Smooth muscle cell (in vitro differentiated cells): ENCODE data around the gene POLR1F. TPM values are rescaled to one million over a fixed set of nuclear protein-coding genes. Genes with fewer than 3 reads are reported as not detected.

Source experiments
- DNase-seq: peaks from one replicate; lab custom pipeline; 2025; ENCODE audit not compliant: unreplicated experiment; lab: John Stamatoyannopoulos, UW
- H2AFZ ChIP-seq: fragments of 200-600 bp; sonication (generic); 2 replicates; pipeline ENCODE4 v1.6.0; 2016; ENCODE audit warnings: antibody characterized with exemption, low read depth, mild to moderate bottlenecking
- H3F3A ChIP-seq: fragments of 200-600 bp; sonication (generic); 2 replicates; pipeline ENCODE4 v1.6.0; 2017; ENCODE audit warnings: antibody characterized with exemption, low read depth
- H3K27ac ChIP-seq: fragments of 200-600 bp; sonication (generic); 2 replicates; pipeline ENCODE4 v1.5.1; 2016; ENCODE audit warnings: low read depth, mild to moderate bottlenecking
- H3K27me3 ChIP-seq: fragments of 200-600 bp; sonication (generic); 2 replicates; pipeline ENCODE4 v1.6.1; 2016; ENCODE audit warnings: low read depth, mild to moderate bottlenecking
- H3K36me3 ChIP-seq: fragments of 200-600 bp; sonication (generic); 2 replicates; pipeline ENCODE4 v1.5.1; 2016; ENCODE audit warnings: low read depth
- H3K4me1 ChIP-seq: fragments of 200-600 bp; sonication (generic); 2 replicates; pipeline ENCODE4 v1.5.1; 2016; ENCODE audit warnings: low read depth
- H3K4me2 ChIP-seq: fragments of 200-600 bp; sonication (generic); 2 replicates; pipeline ENCODE4 v1.6.0; 2016; ENCODE audit warnings: mild to moderate bottlenecking
- H3K4me3 ChIP-seq: fragments of 200-600 bp; sonication (generic); 2 replicates; pipeline ENCODE4 v1.5.1; 2016; ENCODE audit warnings: mild to moderate bottlenecking
- H3K79me2 ChIP-seq: fragments of 200-600 bp; sonication (generic); 2 replicates; pipeline ENCODE4 v1.6.0; 2016; ENCODE audit warnings: low read depth, mild to moderate bottlenecking
- H3K9ac ChIP-seq: fragments of 200-600 bp; sonication (generic); 2 replicates; pipeline ENCODE4 v1.6.0; 2016; ENCODE audit warnings: low read depth
- H3K9me3 ChIP-seq: fragments of 200-600 bp; sonication (generic); replicated peaks from 2 replicates; pipeline ENCODE4 v1.5.1; 2016; ENCODE audit warnings: low read depth
- H4K20me1 ChIP-seq: fragments of 200-600 bp; sonication (generic); 2 replicates; pipeline ENCODE4 v1.6.0; 2016; ENCODE audit warnings: low read depth
- WGBS: methylation state at CpG from one replicate; pipeline ENCODE4 v1.1.7; 2016; ENCODE audit warnings: low lambda C conversion rate; 5-methylcytosine and 5-hydroxymethylcytosine counted together
- polyA plus RNA-seq: library from polyadenylated mRNA; unstranded; fragments of >200 nt; fragmentation: Nextera tagmentation; extraction: Ambion mirVana; gene quantifications from 2 replicates; pipeline ENCODE4 v1.2.1, GENCODE V29; 2016
- total RNA-seq: library from RNA; depleted of rRNA; stranded (reverse); fragments of >200 nt; gene quantifications from 2 replicates; pipeline ENCODE4 v1.2.3, GENCODE V29; 2014
- TF ChIP-seq, protein P1 (sequence below): fragments of 200-600 bp; sonication (generic); IDR thresholded peaks from 2 replicates; pipeline ENCODE4 v1.5.1; 2017; ENCODE audit warnings: borderline replicate concordance, mild to moderate bottlenecking, antibody characterized with exemption; ENCODE audit not compliant: insufficient read depth, poor library complexity, severe bottlenecking

The POLR1F gene
- 18.0 and 19.1 TPM in 2 replicates for total RNA-seq
- polyA plus RNA-seq = 17.0 and 20.8 TPM in 2 replicates

DNA sequence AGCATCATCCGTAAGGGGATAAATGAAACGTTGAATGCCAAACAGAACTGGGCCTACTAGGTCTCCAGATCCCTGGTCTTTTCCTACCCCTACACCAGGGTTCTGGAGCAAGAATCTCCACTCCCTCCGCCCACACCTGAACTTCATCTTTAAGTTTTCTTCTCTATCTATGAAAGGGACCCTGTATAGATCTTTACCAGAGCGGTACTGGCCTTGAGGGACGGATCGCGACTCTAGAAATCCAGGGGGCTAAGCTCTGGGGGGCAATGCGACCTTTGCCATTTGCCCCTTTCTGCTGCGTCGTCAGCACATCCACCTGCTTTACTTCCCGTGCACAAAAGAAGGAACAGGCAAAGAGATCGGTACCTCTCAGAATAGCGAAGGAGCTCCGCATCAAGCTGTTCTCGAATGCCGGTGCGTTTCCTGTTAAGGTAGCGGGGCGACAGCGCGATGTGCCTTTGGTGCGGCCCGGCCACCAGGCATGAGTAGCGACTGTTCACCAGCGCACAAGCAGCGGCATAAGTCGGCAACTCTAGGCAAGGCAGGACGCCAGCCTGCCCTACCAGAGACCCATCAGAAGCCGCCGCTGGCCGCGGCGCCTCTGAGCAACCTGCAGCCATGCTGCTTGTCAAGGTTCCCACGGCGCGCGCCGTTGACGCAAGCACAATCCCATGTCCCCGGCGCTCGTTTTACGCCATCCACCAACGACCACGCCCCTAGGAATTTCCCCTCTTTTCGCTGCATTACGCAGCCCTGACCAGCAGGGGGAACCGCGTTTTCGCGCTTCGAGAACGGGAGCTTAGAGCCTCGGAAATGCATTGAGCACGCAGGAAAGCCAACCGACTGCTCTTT lies at the start of gene POLR1F:
POLR1F (minus strand) TSS at position 641 of the 852 bp plus-strand sequence; CDS start at position 620, 21 bp downstream.
- Histone ChIP-seq H4K20me1 (no peaks in the 10 kb centered on the region), H3F3A (no peaks in the 10 kb centered on the region), H3K36me3 (peaks cover 3% of the 10 kb centered on the region), H3K79me2 (peaks cover 45% of the 10 kb centered on the region), H3K9ac (peak within 1 kb of the TSS; percentile 81), H3K27me3 (no peaks in the 10 kb centered on the region), H3K9me3 (no peaks in the 10 kb centered on the region), H3K4me3 (peak within 1 kb of the TSS; percentile 83), H3K4me1 (peaks cover 12% of the 10 kb centered on the region), H3K27ac (no peak within 1 kb of the TSS), H3K4me2 (peak within 1 kb of the TSS; percentile 95), H2AFZ (peak within 1 kb of the TSS; percentile 72)
- WGBS = 1% methylated on average over 56 of the region's 56 CpGs
- DNase-seq = peak; percentile 84
- TF ChIP-seq, protein P1, sequence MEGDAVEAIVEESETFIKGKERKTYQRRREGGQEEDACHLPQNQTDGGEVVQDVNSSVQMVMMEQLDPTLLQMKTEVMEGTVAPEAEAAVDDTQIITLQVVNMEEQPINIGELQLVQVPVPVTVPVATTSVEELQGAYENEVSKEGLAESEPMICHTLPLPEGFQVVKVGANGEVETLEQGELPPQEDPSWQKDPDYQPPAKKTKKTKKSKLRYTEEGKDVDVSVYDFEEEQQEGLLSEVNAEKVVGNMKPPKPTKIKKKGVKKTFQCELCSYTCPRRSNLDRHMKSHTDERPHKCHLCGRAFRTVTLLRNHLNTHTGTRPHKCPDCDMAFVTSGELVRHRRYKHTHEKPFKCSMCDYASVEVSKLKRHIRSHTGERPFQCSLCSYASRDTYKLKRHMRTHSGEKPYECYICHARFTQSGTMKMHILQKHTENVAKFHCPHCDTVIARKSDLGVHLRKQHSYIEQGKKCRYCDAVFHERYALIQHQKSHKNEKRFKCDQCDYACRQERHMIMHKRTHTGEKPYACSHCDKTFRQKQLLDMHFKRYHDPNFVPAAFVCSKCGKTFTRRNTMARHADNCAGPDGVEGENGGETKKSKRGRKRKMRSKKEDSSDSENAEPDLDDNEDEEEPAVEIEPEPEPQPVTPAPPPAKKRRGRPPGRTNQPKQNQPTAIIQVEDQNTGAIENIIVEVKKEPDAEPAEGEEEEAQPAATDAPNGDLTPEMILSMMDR = peak; percentile 86

DNA sequence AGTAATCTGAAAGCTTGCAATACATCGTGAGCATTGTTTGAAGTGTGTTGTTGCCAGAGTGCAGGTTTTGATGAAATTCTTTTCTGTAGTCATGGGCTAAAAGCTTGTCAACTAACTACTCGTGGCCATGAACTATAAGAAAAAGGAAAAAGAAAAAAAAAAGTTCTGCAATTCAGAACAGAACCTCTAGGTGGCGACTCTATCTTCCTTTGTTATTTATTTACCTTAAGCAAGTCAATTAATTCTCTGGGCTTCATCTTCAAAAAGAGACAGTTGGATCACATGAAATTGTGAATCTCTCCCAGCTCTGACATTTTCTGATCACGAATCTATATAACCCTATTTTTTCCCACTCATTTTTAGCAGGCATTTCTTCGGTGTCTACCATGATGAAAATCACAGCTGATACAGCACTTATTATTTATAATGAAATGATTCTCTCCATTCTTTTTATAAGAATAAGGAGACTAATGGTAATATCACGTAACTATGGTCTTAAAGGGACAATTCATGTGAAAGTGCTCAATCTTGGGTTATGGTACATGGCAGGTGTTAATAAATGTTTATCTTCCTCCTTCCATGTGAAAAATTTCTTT lies 45.8 kb upstream of the POLR1F start:
- H3K4me1 ChIP-seq = no peaks in the 10 kb centered on the region
- no peaks in the 10 kb centered on the region for H3F3A ChIP-seq
- WGBS = 29% methylated on average over 6 of the region's 6 CpGs
- no peak for DNase-seq
- TF ChIP-seq, protein P1 = peak; percentile 83
- no peak overlapping the region for H2AFZ ChIP-seq
- H3K9me3 ChIP-seq = no peaks in the 10 kb centered on the region
- no peaks in the 10 kb centered on the region for H3K79me2 ChIP-seq
- no peak overlapping the region for H3K4me2 ChIP-seq
- H3K36me3 ChIP-seq = no peaks in the 10 kb centered on the region
- H4K20me1 ChIP-seq = no peaks in the 10 kb centered on the region
- no peak overlapping the region for H3K27ac ChIP-seq
- H3K27me3 ChIP-seq = no peaks in the 10 kb centered on the region
- no peak overlapping the region for H3K9ac ChIP-seq
- H3K4me3 ChIP-seq = no peak overlapping the region

DNA sequence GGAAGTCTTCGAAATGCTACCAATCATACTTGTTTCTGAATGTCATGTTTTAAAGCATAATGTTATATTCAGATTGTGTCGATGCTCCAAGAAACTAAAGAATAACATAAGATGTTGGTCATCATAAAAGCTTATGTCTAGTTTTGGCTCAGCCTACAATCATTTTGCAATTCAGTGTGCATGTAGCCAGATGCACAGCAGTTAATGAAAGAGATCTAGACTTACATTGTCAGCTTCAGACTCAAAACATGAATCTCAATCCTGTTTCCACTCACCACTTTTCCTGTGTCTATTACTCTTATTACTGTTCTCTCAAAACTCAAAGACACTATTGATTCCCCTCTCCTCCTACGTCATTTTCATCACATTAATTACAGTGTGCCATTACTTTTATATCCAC lies 43.2 kb upstream of the POLR1F start:
- Histone ChIP-seq H3K9ac (no peak overlapping the region), H3K4me1 (no peaks in the 10 kb centered on the region), H3K36me3 (no peaks in the 10 kb centered on the region), H4K20me1 (no peaks in the 10 kb centered on the region), H3K27ac (no peak overlapping the region), H3K9me3 (no peaks in the 10 kb centered on the region), H3K4me2 (no peak overlapping the region), H3K4me3 (no peak overlapping the region), H3K27me3 (no peaks in the 10 kb centered on the region), H3K79me2 (no peaks in the 10 kb centered on the region), H3F3A (no peaks in the 10 kb centered on the region), H2AFZ (no peak overlapping the region)
- TF ChIP-seq, protein P1 = no peak
- DNase-seq = no peak
- 97% methylated on average over 3 of the region's 3 CpGs for WGBS
